ENCODE data around the gene CYFIP2. TPM values are rescaled to one million over a fixed set of nuclear protein-coding genes. Genes with fewer than 3 reads are reported as not detected.

Gene CYFIP2
- total RNA-seq, 2 donors from 2014 or later = 29.3 to 33.4 TPM

DNA sequence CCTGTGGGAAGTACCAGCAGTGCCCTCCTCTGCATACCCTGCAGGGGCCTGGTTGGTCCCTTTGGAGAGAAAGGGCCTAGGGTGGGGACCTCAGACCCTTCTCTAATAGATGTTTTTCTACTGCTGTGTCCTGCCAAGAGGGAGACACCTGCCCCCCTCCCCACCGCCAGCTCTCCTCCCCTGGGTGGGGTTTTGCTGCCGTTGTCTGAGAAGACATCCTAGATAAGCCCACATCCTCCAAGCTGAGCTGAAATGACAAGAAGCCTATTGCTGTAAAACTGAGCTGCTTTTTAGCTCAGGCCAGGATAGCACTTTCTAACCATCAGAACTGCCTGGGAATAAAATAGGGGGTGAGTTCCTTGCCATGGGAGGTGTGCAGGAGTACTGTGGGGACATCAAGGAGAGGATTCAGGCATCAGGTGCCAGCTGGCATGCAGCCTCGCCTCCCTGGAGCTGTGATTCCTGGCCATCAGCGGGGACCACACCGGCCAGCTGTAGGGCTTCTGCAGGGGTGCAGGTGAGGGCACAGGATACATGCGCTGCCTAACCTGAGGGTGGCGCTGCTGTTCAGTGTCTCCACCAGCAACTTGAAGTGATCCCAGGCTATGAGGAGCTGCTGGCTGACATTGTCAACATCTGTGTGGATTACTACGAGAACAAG lies 37.9 kb downstream of the CYFIP2 start:
- H3K36me3 Mint-ChIP-seq (ENCODE audit: low read depth) = no peaks in the 10 kb centered on the region
- H3K27ac ChIP-seq (ENCODE audit: low read depth, low read length) = no peak overlapping the region
- H3K4me3 ChIP-seq (ENCODE audit: low read length) = no peak overlapping the region
- H3K9ac ChIP-seq (ENCODE audit: extremely low read depth, low read length, poor library complexity, severe bottlenecking) = no peak overlapping the region
- no peaks in the 10 kb centered on the region for H3K9me3 Mint-ChIP-seq
- H3K27ac Mint-ChIP-seq = no peak overlapping the region
- WGBS, 2 experiments (ENCODE audit: insufficient coverage in 1 of 2, insufficient read length in 1 of 2) = 77 to 96% methylated on average over 6 to 8 of the region's 8 CpGs
- H3K27me3 ChIP-seq (ENCODE audit: control insufficient read depth, insufficient read depth, low read length, poor library complexity, severe bottlenecking) = no peaks in the 10 kb centered on the region
- H3K4me3 Mint-ChIP-seq = no peak overlapping the region
- no peaks in the 10 kb centered on the region for H3K27me3 Mint-ChIP-seq (ENCODE audit: insufficient read depth)
- no peaks in the 10 kb centered on the region for H3K4me1 ChIP-seq (ENCODE audit: control insufficient read depth, insufficient read depth, low read length)
- peak; percentile 93 for DNase-seq
- TF ChIP-seq, protein P1, sequence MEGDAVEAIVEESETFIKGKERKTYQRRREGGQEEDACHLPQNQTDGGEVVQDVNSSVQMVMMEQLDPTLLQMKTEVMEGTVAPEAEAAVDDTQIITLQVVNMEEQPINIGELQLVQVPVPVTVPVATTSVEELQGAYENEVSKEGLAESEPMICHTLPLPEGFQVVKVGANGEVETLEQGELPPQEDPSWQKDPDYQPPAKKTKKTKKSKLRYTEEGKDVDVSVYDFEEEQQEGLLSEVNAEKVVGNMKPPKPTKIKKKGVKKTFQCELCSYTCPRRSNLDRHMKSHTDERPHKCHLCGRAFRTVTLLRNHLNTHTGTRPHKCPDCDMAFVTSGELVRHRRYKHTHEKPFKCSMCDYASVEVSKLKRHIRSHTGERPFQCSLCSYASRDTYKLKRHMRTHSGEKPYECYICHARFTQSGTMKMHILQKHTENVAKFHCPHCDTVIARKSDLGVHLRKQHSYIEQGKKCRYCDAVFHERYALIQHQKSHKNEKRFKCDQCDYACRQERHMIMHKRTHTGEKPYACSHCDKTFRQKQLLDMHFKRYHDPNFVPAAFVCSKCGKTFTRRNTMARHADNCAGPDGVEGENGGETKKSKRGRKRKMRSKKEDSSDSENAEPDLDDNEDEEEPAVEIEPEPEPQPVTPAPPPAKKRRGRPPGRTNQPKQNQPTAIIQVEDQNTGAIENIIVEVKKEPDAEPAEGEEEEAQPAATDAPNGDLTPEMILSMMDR (conservative IDR thresholded peaks at IDR 0.05) = peak; percentile 81
- peaks cover under 1% of the 10 kb centered on the region for H3K36me3 ChIP-seq (ENCODE audit: control insufficient read depth, insufficient read depth, low read length)
- no peaks in the 10 kb centered on the region for H3K4me1 Mint-ChIP-seq
- no peaks in the 10 kb centered on the region for H3K9me3 ChIP-seq (ENCODE audit: control insufficient read depth, low read length)

DNA sequence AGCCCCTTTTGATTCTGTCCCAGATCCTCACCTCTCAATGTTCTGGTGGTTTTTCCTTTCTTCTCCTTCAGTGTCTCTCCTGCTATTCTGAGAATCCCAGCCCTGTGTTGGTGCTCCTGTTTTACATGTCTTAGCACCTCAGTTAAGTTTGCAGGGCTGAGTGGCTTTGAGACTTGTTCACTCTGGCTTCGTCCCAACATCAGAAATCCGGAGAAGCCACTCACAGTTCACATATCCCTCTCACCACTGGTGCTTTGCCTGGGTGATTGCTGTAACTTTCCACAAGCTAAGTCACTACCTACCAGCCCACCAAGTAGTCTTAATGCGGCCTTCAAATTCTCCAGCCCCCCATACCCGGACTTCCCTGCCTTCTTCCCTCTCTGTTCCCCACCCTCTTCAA lies 40.2 kb downstream of the CYFIP2 start:
- Mint-ChIP-seq H3K36me3 (ENCODE audit: low read depth) (no peaks in the 10 kb centered on the region), H3K27me3 (ENCODE audit: insufficient read depth) (no peaks in the 10 kb centered on the region), H3K4me3 (no peak overlapping the region), H3K4me1 (no peaks in the 10 kb centered on the region), H3K27ac (no peak overlapping the region), H3K9me3 (no peaks in the 10 kb centered on the region)
- 89 to 95% methylated on average over 2 to 4 of the region's 4 CpGs for WGBS, 2 experiments (ENCODE audit: insufficient coverage in 1 of 2, insufficient read length in 1 of 2)
- Histone ChIP-seq H3K4me1 (ENCODE audit: control insufficient read depth, insufficient read depth, low read length) (no peaks in the 10 kb centered on the region), H3K27me3 (ENCODE audit: control insufficient read depth, insufficient read depth, low read length, poor library complexity, severe bottlenecking) (no peaks in the 10 kb centered on the region), H3K4me3 (ENCODE audit: low read length) (no peak overlapping the region), H3K27ac (ENCODE audit: low read depth, low read length) (no peak overlapping the region), H3K36me3 (ENCODE audit: control insufficient read depth, insufficient read depth, low read length) (no peaks in the 10 kb centered on the region), H3K9me3 (ENCODE audit: control insufficient read depth, low read length) (no peaks in the 10 kb centered on the region), H3K9ac (ENCODE audit: extremely low read depth, low read length, poor library complexity, severe bottlenecking) (no peak overlapping the region)
- TF ChIP-seq, protein P1 (conservative IDR thresholded peaks at IDR 0.05) = no peak
- no peak for DNase-seq

DNA sequence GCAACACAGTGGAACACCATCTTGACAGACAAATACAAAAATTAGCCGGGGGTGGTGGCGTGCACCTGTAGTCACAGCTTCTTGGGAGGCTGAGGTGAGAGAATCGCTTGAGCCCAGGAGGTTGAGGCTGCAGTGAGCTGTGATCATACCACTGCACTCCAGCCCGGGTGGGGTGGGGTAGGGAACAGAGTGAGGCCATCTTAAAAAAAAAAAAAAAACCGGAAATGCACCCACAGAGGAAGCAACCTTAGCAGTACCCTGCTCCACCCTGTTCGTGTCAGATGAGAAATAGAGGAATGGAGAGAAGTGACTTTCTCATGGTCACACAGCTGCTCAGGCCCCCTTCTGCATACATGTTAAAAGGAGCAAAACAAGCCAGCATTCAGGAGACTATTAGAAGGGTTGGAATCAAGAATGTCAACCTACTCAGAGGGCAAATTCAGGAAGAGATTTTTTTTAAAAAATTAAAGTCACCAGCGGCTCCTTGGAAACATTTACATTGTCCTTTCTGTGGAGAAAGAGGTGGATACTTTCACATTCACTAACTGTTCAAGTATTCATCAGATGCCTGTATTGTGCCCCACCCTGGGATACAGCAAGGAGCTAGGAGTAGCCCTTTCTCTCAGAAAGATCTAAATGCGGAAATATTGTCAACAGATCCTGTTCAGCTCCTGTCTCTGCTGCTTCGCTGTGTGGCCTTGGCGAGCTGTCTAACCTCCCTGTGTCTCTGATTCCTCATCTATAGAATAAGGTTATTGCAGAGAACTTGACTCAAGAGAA lies 41.0 kb downstream of the CYFIP2 start:
- no peaks in the 10 kb centered on the region for H3K36me3 ChIP-seq (ENCODE audit: control insufficient read depth, insufficient read depth, low read length)
- no peak overlapping the region for H3K27ac Mint-ChIP-seq
- H3K4me3 ChIP-seq (ENCODE audit: low read length) = no peak overlapping the region
- no peaks in the 10 kb centered on the region for H3K9me3 Mint-ChIP-seq
- no peaks in the 10 kb centered on the region for H3K4me1 ChIP-seq (ENCODE audit: control insufficient read depth, insufficient read depth, low read length)
- no peaks in the 10 kb centered on the region for H3K36me3 Mint-ChIP-seq (ENCODE audit: low read depth)
- TF ChIP-seq, protein P1 (conservative IDR thresholded peaks at IDR 0.05) = no peak
- H3K9me3 ChIP-seq (ENCODE audit: control insufficient read depth, low read length) = no peaks in the 10 kb centered on the region
- H3K9ac ChIP-seq (ENCODE audit: extremely low read depth, low read length, poor library complexity, severe bottlenecking) = no peak overlapping the region
- WGBS, 2 experiments (ENCODE audit: insufficient coverage in 1 of 2, insufficient read length in 1 of 2) = 93 to 95% methylated on average over 9 to 10 of the region's 10 CpGs
- no peak overlapping the region for H3K27ac ChIP-seq (ENCODE audit: low read depth, low read length)
- H3K27me3 Mint-ChIP-seq (ENCODE audit: insufficient read depth) = no peaks in the 10 kb centered on the region
- no peak overlapping the region for H3K4me3 Mint-ChIP-seq
- no peak for DNase-seq
- no peaks in the 10 kb centered on the region for H3K27me3 ChIP-seq (ENCODE audit: control insufficient read depth, insufficient read depth, low read length, poor library complexity, severe bottlenecking)
- H3K4me1 Mint-ChIP-seq = peaks cover 6% of the 10 kb centered on the region
